BLaER1 treated with 17β-estradiol and CSF1 and Interleukin-3, amounts not matched to agents 10 nM and 100 nM (cell line): ENCODE data around the gene ADAMTS17.

ENCODE experiments used
- H3K27ac ChIP-seq, 11 experiments: shearing (Covaris generic); formaldehyde crosslinking; 2 replicates each; pipeline ENCODE4 v1.8.1; 2022
- H3K27me3 ChIP-seq, 11 experiments: shearing (Covaris generic); formaldehyde crosslinking; 2 replicates each; pipeline ENCODE4 v1.8.1; 2022
- H3K36me3 ChIP-seq, 11 experiments: shearing (Covaris generic); formaldehyde crosslinking; 2 replicates each; pipeline ENCODE4 v1.8.1; 2022
- H3K4me1 ChIP-seq, 10 experiments: shearing (Covaris generic); formaldehyde crosslinking; 2 replicates each; pipeline ENCODE4 v1.8.1; 2022
- H3K4me2 ChIP-seq, 11 experiments: shearing (Covaris generic); formaldehyde crosslinking; 2 replicates each; pipeline ENCODE4 v1.8.1; 2022
- H3K4me3 ChIP-seq, 10 experiments: shearing (Covaris generic); formaldehyde crosslinking; 2 replicates each; pipeline ENCODE4 v1.8.1; 2022
- H3K9ac ChIP-seq, 11 experiments: shearing (Covaris generic); formaldehyde crosslinking; 2 replicates each; pipeline ENCODE4 v1.8.1; 2022
- H3K9me3 ChIP-seq, 11 experiments: shearing (Covaris generic); formaldehyde crosslinking; replicated peaks in 1 of 11; 2 replicates each; pipeline ENCODE4 v1.8.1; 2022
- H4K20me1 ChIP-seq, 11 experiments: shearing (Covaris generic); formaldehyde crosslinking; 2 replicates each; pipeline ENCODE4 v1.8.1; 2022
- Cebpa-rat ChIP-seq, 11 experiments: shearing (Covaris generic); IDR thresholded peaks; 2 replicates each; pipeline ENCODE4 v1.8.1; 2022

ADAMTS17 gene

DNA sequence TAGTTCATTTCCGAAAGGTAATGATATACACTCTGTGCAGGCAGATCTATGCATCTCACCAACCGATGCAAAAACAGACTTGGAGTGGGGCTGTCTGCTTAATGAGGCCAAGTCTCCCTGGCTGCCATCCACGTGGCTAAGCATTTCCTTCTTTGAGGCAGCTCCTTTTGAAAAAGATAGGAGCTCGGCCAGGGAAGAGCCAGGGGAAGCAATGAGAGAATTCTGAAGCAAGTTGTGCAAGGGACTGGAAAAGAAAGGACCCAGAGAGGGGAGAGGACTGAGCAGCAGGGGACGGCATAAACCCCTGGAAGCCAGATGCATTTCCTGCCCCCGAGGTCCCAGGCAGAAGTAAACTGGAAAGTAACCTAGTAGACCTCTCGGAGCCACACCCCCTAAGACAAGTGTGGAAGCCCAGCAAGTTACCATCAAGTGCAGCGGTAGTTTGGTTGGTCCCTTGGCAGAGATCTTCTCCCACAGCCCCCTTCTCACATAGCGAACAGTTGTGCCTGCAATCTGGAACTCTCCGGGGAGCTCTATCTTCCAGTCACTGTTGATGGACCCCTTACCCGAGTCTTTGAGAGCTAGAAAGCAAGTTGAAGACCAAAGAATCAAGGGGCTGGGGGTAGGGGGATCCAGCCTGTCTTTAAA is 288.2 kb downstream of the ADAMTS17 start:
- Histone ChIP-seq H3K27me3 (peaks cover 0 to 46% (median 0%) of the 10 kb centered on the region in 11 experiments; a peak in 4 of 22 replicates), H3K9me3 (peaks cover 0 to 5% (median 4%) of the 10 kb centered on the region in 11 experiments; a peak in 5 of 22 replicates), H3K4me2 (no peak overlapping the region), H3K4me3 (no peak overlapping the region), H3K4me1 (peaks cover 0 to 9% (median 5%) of the 10 kb centered on the region in 10 experiments; a peak in 9 of 20 replicates), H4K20me1 (no peaks in the 10 kb centered on the region), H3K36me3 (no peaks in the 10 kb centered on the region), H3K9ac (no peak overlapping the region), H3K27ac (no peak overlapping the region)
- TF ChIP-seq Cebpa-rat (IDR thresholded peaks at IDR 0.05), result no peak

DNA sequence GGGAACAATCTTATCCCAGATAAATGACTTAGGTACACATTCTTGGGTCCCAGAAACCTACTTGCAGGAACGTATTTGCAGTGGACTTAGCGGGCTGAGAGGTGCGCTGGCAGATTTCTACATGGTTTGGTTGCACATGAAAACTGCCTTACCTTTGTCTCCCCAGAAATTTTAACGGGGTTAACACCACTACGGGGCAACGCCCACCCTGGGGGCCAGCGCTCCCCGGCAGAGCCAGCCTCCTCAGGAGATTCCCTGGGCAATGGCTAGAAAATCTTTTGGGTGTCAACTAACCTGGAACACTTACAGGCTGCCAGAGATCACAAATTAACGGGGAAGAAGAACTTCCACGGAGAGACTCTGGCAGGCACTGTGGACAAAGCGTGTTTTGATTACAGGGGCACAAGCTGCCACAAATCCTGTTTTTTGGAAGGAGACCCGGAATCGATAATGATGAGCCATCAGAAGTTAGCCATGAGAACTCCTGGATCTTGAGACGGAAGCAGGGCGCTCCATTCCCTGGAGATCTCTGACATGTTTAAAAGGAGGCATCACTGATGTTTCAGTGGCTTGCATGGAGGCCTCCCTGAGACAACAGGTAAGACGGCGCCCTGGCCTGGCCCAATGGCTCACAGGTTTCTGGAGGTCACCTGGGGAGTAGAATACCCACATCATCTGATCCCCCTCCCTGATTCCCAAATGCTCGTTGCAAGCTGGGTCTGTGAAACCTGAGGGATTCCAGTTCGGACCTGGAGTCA is 288.9 kb downstream of the ADAMTS17 start:
- H3K27me3 ChIP-seq, result peaks cover 0 to 39% (median 0%) of the 10 kb centered on the region in 11 experiments; a peak in 3 of 22 replicates

GRCh38 chr15:100050877-100051786 is 290.6 kb downstream of the ADAMTS17 start:
- Histone ChIP-seq H3K27me3 (peaks cover 0 to 23% (median 0%) of the 10 kb centered on the region in 11 experiments; a peak in 2 of 22 replicates), H3K4me3 (no peak overlapping the region), H4K20me1 (no peaks in the 10 kb centered on the region), H3K27ac (no peak overlapping the region), H3K4me2 (peak overlapping the region in 4 of 11 experiments; percentile 2 to 49 (median 18); a peak in 4 of 22 replicates), H3K9ac (no peak overlapping the region), H3K4me1 (peaks cover 0 to 9% (median 5%) of the 10 kb centered on the region in 10 experiments; a peak in 9 of 20 replicates), H3K9me3 (peaks cover 15 to 24% (median 23%) of the 10 kb centered on the region in 11 experiments), H3K36me3 (no peaks in the 10 kb centered on the region)
- TF ChIP-seq Cebpa-rat (IDR thresholded peaks at IDR 0.05), result no peak

More for the DNA sequence above, 288.9 kb downstream of the ADAMTS17 start:
- Histone ChIP-seq H3K4me2 (no peak overlapping the region), H3K36me3 (no peaks in the 10 kb centered on the region), H3K4me3 (no peak overlapping the region), H3K9me3 (peaks cover 2 to 12% (median 11%) of the 10 kb centered on the region in 11 experiments; a peak in 21 of 22 replicates), H3K4me1 (peaks cover 0 to 9% (median 5%) of the 10 kb centered on the region in 10 experiments; a peak in 9 of 20 replicates), H3K9ac (no peak overlapping the region), H3K27ac (no peak overlapping the region), H4K20me1 (no peaks in the 10 kb centered on the region)
- no peak for TF ChIP-seq Cebpa-rat (IDR thresholded peaks at IDR 0.05)

GRCh38 chr15:100049936-100050876 is 291.6 kb downstream of the ADAMTS17 start:
- peak overlapping the region in 4 of 11 experiments; percentile 2 to 49 (median 18); a peak in 3 of 22 replicates for H3K4me2 ChIP-seq
- TF ChIP-seq Cebpa-rat (IDR thresholded peaks at IDR 0.05), result no peak
- peaks cover 0 to 16% (median 0%) of the 10 kb centered on the region in 11 experiments; a peak in 2 of 22 replicates for H3K27me3 ChIP-seq
- peaks cover 15 to 31% (median 23%) of the 10 kb centered on the region in 11 experiments for H3K9me3 ChIP-seq
- peaks cover 0 to 9% (median 5%) of the 10 kb centered on the region in 10 experiments; a peak in 9 of 20 replicates for H3K4me1 ChIP-seq
- H3K27ac ChIP-seq, result no peak overlapping the region
- no peaks in the 10 kb centered on the region for H4K20me1 ChIP-seq
- H3K36me3 ChIP-seq, result no peaks in the 10 kb centered on the region
- no peak overlapping the region for H3K4me3 ChIP-seq
- no peak overlapping the region for H3K9ac ChIP-seq

DNA sequence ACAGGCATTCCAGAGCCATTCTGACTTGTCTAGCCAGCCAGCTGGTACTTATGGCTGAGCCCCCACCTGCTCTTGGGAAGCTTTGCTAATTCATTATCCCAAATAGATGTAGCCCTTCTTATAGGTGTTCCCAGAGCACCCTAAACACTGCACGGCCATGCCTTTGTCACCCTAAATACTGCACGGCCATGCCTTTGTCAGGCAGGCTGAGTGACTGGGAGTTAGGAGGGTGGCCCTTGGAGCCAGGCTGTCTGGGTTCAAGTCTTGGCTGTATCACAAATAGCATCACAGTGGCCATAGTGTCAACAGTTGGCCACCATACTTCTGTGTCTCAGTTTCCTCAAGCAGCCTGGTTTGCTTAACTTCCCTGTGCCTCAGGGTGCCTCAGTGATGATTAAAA is 292.3 kb downstream of the ADAMTS17 start:
- H3K9me3 ChIP-seq, result peaks cover 15 to 31% (median 23%) of the 10 kb centered on the region in 11 experiments
- H4K20me1 ChIP-seq, result no peaks in the 10 kb centered on the region
- H3K9ac ChIP-seq, result no peak overlapping the region
- peaks cover 0 to 9% (median 5%) of the 10 kb centered on the region in 10 experiments; a peak in 9 of 20 replicates for H3K4me1 ChIP-seq
- H3K27ac ChIP-seq, result no peak overlapping the region
- TF ChIP-seq Cebpa-rat (IDR thresholded peaks at IDR 0.05), result no peak
- H3K4me3 ChIP-seq, result no peak overlapping the region
- H3K36me3 ChIP-seq, result no peaks in the 10 kb centered on the region
- H3K4me2 ChIP-seq, result no peak overlapping the region
- H3K27me3 ChIP-seq, result peaks cover 0 to 16% (median 0%) of the 10 kb centered on the region in 11 experiments; a peak in 2 of 22 replicates

DNA sequence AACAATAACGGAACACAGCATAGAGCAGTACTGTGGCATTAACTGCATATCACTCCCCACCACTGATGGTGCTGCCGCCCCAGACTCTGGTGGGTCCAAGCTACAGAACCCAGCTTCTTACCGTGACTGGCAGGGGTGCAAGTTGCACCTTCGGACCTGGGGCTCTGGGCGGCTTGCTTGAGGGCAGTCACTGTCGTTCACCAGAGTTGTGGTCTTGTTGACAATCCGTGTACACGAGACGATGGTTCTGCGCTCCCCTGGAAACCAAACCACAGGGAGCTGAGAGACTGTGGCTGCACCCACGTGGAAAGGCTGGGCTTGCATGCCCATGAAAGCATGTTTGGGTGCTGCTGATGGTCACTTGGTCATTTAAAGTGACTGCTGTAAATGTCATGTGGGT is 293.0 kb downstream of the ADAMTS17 start:
- Histone ChIP-seq H4K20me1 (no peaks in the 10 kb centered on the region), H3K27me3 (peaks cover 0 to 18% (median 0%) of the 10 kb centered on the region in 11 experiments; a peak in 2 of 22 replicates), H3K9ac (no peak overlapping the region), H3K36me3 (no peaks in the 10 kb centered on the region), H3K27ac (no peak overlapping the region), H3K4me3 (no peak overlapping the region), H3K9me3 (peaks cover 15 to 31% (median 23%) of the 10 kb centered on the region in 11 experiments), H3K4me2 (no peak overlapping the region), H3K4me1 (peaks cover 0 to 13% (median 6%) of the 10 kb centered on the region in 10 experiments; a peak in 12 of 20 replicates)
- no peak for TF ChIP-seq Cebpa-rat (IDR thresholded peaks at IDR 0.05)

GRCh38 chr15:100043692-100044091 is 298.1 kb downstream of the ADAMTS17 start:
- Histone ChIP-seq H3K36me3 (no peaks in the 10 kb centered on the region), H3K4me3 (no peak overlapping the region), H3K4me2 (peak overlapping the region in 6 of 11 experiments; percentile 55 to 83 (median 68); a peak in 11 of 22 replicates), H3K4me1 (peaks cover 10 to 20% (median 13%) of the 10 kb centered on the region in 10 experiments; a peak in 19 of 20 replicates), H3K27me3 (0 out of 22 replicates have a peak, but pooled peaks cover 0 to 2% (median 0%) of the 10 kb centered on the region in 11 experiments), H3K9ac (no peak overlapping the region), H4K20me1 (no peaks in the 10 kb centered on the region), H3K9me3 (peaks cover 15 to 28% (median 20%) of the 10 kb centered on the region in 11 experiments), H3K27ac (no peak overlapping the region)
- TF ChIP-seq Cebpa-rat (IDR thresholded peaks at IDR 0.05), result no peak
